KMS-11 (cell line): Measurements from ENCODE around the gene ENTPD6.
"Not testable (repeated sequence)": the region's sequence is repeated elsewhere in the genome, so short reads cannot be mapped to it uniquely, and the experiment has no call there.

Experiments
- H2AFZ ChIP-seq: fragments of 200-600 bp; sonication (generic); 2 replicates; pipeline ENCODE4 v1.6.1; 2016; ENCODE audit warnings: antibody characterized with exemption, mixed run types, low read depth
- H3K27ac ChIP-seq: fragments of 200-600 bp; sonication (generic); 2 replicates; pipeline ENCODE4 v1.6.1; 2016; ENCODE audit warnings: mild to moderate bottlenecking, mixed run types
- H3K27me3 ChIP-seq: fragments of 200-600 bp; sonication (generic); 2 replicates; pipeline ENCODE4 v1.6.1; 2017; ENCODE audit warnings: mild to moderate bottlenecking, low read depth, mixed run types, moderate library complexity; ENCODE audit not compliant: insufficient read depth
- H3K36me3 ChIP-seq: fragments of 200-600 bp; sonication (generic); 2 replicates; pipeline ENCODE4 v1.6.1; 2017; ENCODE audit warnings: mild to moderate bottlenecking, mixed run types; ENCODE audit not compliant: insufficient read depth
- H3K4me1 ChIP-seq: fragments of 200-600 bp; sonication (generic); 2 replicates; pipeline ENCODE4 v1.6.1; 2016; ENCODE audit warnings: mild to moderate bottlenecking, low read depth, mixed run types; ENCODE audit not compliant: poor library complexity, severe bottlenecking
- H3K4me2 ChIP-seq: fragments of 200-600 bp; sonication (generic); 2 replicates; pipeline ENCODE4 v1.7.0; 2016; ENCODE audit warnings: mild to moderate bottlenecking, mixed run types
- H3K4me3 ChIP-seq: fragments of 200-600 bp; sonication (generic); IDR thresholded peaks from 2 replicates; pipeline ENCODE4 v1.6.1; 2017; ENCODE audit warnings: low read depth, low read length, mixed read lengths; ENCODE audit not compliant: insufficient read depth
- H3K79me2 ChIP-seq: fragments of 200-600 bp; sonication (generic); 2 replicates; pipeline ENCODE4 v1.6.1; 2016; ENCODE audit warnings: low read depth, mixed run types; ENCODE audit not compliant: insufficient read depth
- H3K9ac ChIP-seq: fragments of 200-600 bp; sonication (generic); 2 replicates; pipeline ENCODE4 v1.6.1; 2016; ENCODE audit warnings: mild to moderate bottlenecking, mixed run types
- H4K20me1 ChIP-seq: fragments of 200-600 bp; sonication (generic); 2 replicates; pipeline ENCODE4 v1.6.1; 2016; ENCODE audit warnings: mild to moderate bottlenecking, mixed run types; ENCODE audit not compliant: insufficient read depth
- TF ChIP-seq, protein P1 (sequence below): fragments of 200-600 bp; sonication (generic); conservative IDR thresholded peaks from 2 replicates; pipeline ENCODE4 v1.6.1; 2017; ENCODE audit warnings: low read depth, mild to moderate bottlenecking, antibody characterized with exemption, low read length, moderate library complexity, mixed read lengths

The ENTPD6 gene

DNA sequence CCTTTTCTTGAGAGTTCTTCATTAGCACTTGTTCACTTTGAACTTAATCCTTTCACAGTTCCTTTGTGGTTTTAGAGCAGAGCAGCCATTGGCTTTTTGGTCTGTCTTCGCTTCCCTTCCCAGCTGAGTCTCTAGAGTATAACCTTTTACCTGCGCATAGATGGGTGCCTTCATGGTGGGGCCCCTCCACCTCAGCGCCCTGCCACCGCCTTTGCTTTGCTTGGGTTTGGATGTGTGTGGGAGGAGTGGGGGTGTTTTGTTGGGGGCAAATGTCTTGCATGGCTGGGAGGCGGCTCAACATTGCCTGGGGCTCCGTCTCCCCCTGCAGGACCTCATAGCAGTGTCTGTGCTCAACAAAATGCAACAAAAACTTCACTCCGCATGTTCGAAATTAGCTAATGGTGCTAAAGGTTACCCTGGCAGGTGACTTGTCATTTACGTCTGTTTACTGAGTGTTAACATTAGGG is 64.3 kb downstream of the ENTPD6 start:
- Histone ChIP-seq H3K4me3 (no peak overlapping the region), H3K27me3 (no peaks in the 10 kb centered on the region), H4K20me1 (no peaks in the 10 kb centered on the region), H3K4me2 (no peak overlapping the region), H3K9ac (no peak overlapping the region), H2AFZ (no peak overlapping the region), H3K4me1 (peaks cover 17% of the 10 kb centered on the region), H3K36me3 (no peaks in the 10 kb centered on the region), H3K27ac (no peak overlapping the region), H3K79me2 (peaks cover 14% of the 10 kb centered on the region; the same call in 1 of the 2 replicates)
- TF ChIP-seq, protein P1, sequence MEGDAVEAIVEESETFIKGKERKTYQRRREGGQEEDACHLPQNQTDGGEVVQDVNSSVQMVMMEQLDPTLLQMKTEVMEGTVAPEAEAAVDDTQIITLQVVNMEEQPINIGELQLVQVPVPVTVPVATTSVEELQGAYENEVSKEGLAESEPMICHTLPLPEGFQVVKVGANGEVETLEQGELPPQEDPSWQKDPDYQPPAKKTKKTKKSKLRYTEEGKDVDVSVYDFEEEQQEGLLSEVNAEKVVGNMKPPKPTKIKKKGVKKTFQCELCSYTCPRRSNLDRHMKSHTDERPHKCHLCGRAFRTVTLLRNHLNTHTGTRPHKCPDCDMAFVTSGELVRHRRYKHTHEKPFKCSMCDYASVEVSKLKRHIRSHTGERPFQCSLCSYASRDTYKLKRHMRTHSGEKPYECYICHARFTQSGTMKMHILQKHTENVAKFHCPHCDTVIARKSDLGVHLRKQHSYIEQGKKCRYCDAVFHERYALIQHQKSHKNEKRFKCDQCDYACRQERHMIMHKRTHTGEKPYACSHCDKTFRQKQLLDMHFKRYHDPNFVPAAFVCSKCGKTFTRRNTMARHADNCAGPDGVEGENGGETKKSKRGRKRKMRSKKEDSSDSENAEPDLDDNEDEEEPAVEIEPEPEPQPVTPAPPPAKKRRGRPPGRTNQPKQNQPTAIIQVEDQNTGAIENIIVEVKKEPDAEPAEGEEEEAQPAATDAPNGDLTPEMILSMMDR = no peak

DNA sequence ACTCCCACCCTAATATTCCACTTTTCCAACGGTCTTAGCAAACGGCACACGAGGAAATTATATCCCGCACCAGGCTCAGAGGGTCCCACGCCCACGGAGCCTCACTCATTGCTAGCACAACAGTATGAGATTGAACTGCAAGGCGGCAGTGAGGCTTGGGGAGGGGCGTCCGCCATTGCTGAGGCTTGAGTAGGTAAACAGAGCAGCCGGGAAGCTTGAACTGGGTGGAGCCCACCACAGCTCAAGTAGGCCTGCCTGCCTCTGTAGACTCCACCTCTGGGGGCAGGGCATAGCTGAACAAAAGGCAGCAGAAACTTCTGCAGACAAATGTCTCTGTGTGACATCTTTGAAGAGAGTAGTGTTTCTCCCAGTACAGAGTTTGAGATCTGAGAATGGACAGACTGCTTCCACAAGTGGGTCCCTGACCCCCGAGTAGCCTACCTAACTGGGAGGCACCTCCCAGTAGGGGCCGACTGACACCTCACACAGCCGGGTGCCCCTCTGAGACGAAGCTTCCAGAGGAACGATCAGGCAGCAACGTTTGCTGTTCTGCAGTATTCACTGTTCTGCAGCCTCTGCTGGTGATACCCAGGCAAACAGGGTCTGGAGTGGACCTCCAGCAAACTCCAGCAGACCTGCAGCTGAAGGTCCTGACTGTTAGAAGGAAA is 65.4 kb downstream of the ENTPD6 start:
- not testable (repeated sequence) for H3K4me2 ChIP-seq, H3K36me3 ChIP-seq, H3K27me3 ChIP-seq, H3K9ac ChIP-seq, H4K20me1 ChIP-seq, H3K4me3 ChIP-seq, H3K79me2 ChIP-seq, H3K27ac ChIP-seq, H2AFZ ChIP-seq
- H3K4me1 ChIP-seq = peaks cover 15% of the 10 kb centered on the region

DNA sequence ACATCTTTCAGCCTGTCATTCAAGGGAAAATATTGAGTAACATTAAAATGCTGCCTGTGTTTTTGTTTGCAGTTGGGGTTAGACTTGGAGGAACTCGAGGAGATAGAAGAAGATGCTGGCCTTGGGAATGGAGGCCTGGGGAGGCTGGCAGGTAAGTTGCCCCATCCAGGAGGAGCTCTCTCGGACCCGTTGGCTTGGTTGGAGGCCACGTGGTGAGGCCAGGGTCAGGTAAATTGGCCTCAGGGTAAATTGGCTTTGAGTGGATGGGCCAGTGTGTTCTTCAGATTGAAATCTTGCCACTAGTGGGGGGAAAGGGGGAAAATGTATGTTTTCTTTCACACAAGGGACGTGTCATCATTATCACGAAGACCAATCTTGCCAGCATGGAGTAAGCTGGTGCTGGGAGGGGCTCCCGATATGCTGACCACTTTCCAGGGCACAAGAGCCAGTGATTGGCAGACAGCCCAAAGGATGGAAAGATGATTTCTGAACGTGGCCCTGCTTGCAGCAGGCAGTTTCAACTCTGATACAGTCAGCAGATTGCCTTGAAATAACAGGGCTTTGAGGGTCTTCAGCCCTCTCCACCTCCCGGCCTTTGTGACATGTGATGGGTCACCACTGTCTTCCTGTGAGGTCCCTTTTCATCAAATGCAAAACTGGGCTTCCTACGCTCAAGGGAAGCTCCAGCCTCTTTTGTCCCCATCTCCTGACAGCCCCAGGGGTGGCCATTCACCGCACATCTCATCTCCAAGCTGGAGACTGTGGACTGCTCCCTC is 73.7 kb downstream of the ENTPD6 start:
- no peak overlapping the region for H2AFZ ChIP-seq
- H3K27ac ChIP-seq = no peak overlapping the region
- no peaks in the 10 kb centered on the region for H3K4me1 ChIP-seq
- H3K36me3 ChIP-seq = no peaks in the 10 kb centered on the region
- no peaks in the 10 kb centered on the region for H4K20me1 ChIP-seq
- H3K27me3 ChIP-seq = no peaks in the 10 kb centered on the region
- no peak overlapping the region for H3K4me3 ChIP-seq
- H3K4me2 ChIP-seq = no peak overlapping the region
- H3K9ac ChIP-seq = no peak overlapping the region
- TF ChIP-seq, protein P1 = no peak
- no peaks in the 10 kb centered on the region for H3K79me2 ChIP-seq

DNA sequence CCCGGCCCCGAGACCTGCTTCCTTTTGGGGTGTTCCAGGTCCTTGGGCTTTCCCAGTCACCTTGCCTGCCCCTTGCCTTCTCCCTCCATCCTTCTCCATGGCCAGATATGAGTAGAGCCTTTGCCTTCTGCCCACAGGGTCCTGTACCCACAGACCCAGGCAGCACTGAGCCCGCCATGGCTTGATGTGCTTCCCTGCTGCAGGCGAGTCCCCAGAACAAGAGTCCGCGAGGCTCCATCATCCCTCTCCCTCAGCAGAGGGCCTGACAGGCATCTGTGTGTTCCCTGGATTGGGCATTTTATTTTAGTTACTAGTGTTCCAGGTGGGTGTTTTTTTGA is 74.3 kb downstream of the ENTPD6 start:
- Histone ChIP-seq H3K4me3 (no peak overlapping the region), H3K27ac (no peak overlapping the region), H3K36me3 (no peaks in the 10 kb centered on the region), H3K27me3 (no peaks in the 10 kb centered on the region), H3K4me1 (no peaks in the 10 kb centered on the region), H3K4me2 (no peak overlapping the region), H3K79me2 (no peaks in the 10 kb centered on the region), H2AFZ (no peak overlapping the region), H4K20me1 (no peaks in the 10 kb centered on the region), H3K9ac (no peak overlapping the region)
- TF ChIP-seq, protein P1 = no peak

DNA sequence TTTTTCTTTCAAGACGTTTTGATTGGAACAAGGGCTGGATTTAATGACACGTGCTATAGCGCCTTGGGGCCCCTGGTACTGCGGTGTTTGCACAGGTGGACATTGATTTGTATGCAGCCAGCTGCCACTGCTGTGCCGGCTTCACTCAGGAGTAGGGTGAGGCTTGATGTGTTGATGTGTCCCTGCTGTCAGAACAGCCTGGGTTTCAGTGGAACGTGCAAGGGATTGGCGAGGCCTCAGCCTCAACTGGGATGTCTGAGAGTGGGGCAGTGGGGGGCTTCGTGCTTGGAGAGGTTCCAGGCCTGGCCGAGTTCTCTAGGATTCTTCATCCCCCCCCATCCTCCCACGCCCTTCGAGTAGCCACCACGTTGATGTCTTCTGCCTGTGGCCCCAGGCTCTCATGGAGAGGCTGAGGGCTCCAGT is 75.3 kb downstream of the ENTPD6 start:
- H3K4me1 ChIP-seq = no peaks in the 10 kb centered on the region

More for the DNA sequence above, 75.3 kb downstream of the ENTPD6 start:
- Histone ChIP-seq H4K20me1 (no peaks in the 10 kb centered on the region), H2AFZ (no peak overlapping the region), H3K4me2 (no peak overlapping the region), H3K4me3 (no peak overlapping the region), H3K9ac (no peak overlapping the region), H3K27me3 (no peaks in the 10 kb centered on the region), H3K36me3 (no peaks in the 10 kb centered on the region), H3K79me2 (no peaks in the 10 kb centered on the region), H3K27ac (no peak overlapping the region)
- TF ChIP-seq, protein P1 = no peak
